Measurements from ENCODE around the gene NPHS1. TPM values are rescaled to one million over a fixed set of nuclear protein-coding genes. Genes with fewer than 3 reads are reported as not detected.
"Not testable (repeated sequence)": the region's sequence is repeated elsewhere in the genome, so short reads cannot be mapped to it uniquely, and the experiment has no call there.

NPHS1 gene
- polyA plus RNA-seq, 4 donors, result 0.06 to 0.52 TPM; not detected in 2

DNA sequence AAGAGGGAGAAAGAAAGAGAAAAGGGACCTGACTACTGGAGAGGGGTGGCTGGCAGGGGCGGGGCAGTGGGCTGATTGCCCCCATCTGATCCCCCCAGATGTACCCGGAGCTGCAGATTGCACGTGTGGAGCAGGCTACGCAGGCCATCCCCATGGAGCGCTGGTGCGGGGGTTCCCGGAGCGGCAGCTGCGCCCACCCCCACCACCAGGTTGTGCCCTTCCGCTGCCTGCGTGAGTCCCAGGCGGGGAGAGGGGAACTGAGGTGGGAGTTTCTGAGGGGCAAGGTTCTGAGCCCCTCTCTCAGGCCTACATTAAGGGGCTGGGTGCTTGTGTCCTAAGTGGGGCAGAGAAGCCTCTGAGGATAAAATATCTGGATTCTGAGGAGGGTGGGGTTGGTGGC is 18.5 kb upstream of the NPHS1 start:
- Histone ChIP-seq H3K9me3 (ENCODE audit: control insufficient read depth in 2 of 2, insufficient read depth in 1 of 2, low read depth in 1 of 2, low read length in 1 of 2) (no peaks in the 10 kb centered on the region), H3K4me3 (ENCODE audit: low read depth in 1 of 3, low read length in 3 of 3) (no peak overlapping the region), H3K27me3 (ENCODE audit: control insufficient read depth in 3 of 3, insufficient read depth in 3 of 3, low read length in 3 of 3) (peaks cover 2 to 45% (median 4%) of the 10 kb centered on the region in 3 donors), H3K27ac (ENCODE audit: low read depth in 1 of 3, low read length in 2 of 3) (no peak overlapping the region), H3K36me3 (ENCODE audit: control insufficient read depth in 3 of 3, insufficient read depth in 2 of 3, low read depth in 1 of 3, low read length in 3 of 3) (no peaks in the 10 kb centered on the region), H3K4me1 (ENCODE audit: control insufficient read depth in 3 of 3, insufficient read depth in 2 of 3, low read depth in 1 of 3, low read length in 2 of 3) (peaks cover 0 to 18% (median 3%) of the 10 kb centered on the region in 3 donors)
- 68 to 76% (median 72%) methylated on average over 10 to 12 of the region's 12 CpGs for WGBS, 3 donors
- FAIRE-seq, result no peak
- DNase-seq, result no peak

DNA sequence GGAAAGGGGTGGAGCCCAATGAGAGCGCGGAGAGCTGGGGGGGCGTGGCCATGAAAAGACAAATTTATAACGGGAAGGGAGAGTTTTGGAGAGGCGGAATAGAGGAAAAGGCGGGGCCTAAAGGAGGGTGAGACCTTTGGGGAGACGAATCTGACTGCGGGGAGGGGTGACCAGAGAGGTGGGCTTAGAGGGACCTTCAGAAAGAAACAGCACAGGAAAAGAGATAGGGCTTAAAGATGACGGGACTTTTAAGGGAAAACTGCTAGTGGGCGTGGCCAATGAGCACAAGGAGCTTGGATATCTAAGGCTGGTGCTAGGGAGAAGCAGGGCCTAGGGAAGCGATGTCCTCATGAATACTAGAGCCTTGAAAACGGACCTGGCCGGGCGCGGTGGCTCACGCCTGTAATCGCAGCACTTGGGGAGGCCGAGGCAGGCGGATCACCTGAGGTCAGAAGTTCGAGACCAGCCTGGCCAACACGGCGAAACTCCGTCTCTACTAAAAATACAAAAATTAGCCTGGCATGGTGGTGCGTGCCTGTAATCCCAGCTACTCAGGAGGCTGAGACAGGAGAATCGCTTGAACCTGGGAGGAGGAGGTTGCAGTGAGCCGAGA is 17.9 kb upstream of the NPHS1 start:
- H3K27me3 ChIP-seq (ENCODE audit: control insufficient read depth in 3 of 3, insufficient read depth in 3 of 3, low read length in 3 of 3), result peaks cover 2 to 49% (median 4%) of the 10 kb centered on the region in 3 donors
- WGBS, 3 donors, result 35 to 41% (median 37%) methylated on average over 26 of the region's 26 CpGs
- peaks cover 0 to 18% (median 3%) of the 10 kb centered on the region in 3 donors for H3K4me1 ChIP-seq (ENCODE audit: control insufficient read depth in 3 of 3, insufficient read depth in 2 of 3, low read depth in 1 of 3, low read length in 2 of 3)
- H3K9me3 ChIP-seq (ENCODE audit: control insufficient read depth in 2 of 2, insufficient read depth in 1 of 2, low read depth in 1 of 2, low read length in 1 of 2); DNase-seq; H3K36me3 ChIP-seq (ENCODE audit: control insufficient read depth in 3 of 3, insufficient read depth in 2 of 3, low read depth in 1 of 3, low read length in 3 of 3); FAIRE-seq; H3K4me3 ChIP-seq (ENCODE audit: low read depth in 1 of 3, low read length in 3 of 3); H3K27ac ChIP-seq (ENCODE audit: low read depth in 1 of 3, low read length in 2 of 3): not testable (repeated sequence)

- Histone ChIP-seq H3K36me3 (ENCODE audit: control insufficient read depth in 3 of 3, insufficient read depth in 2 of 3, low read depth in 1 of 3, low read length in 3 of 3) (no peaks in the 10 kb centered on the region), H3K4me1 (ENCODE audit: control insufficient read depth in 3 of 3, insufficient read depth in 2 of 3, low read depth in 1 of 3, low read length in 2 of 3) (peaks cover 0 to 18% (median 3%) of the 10 kb centered on the region in 3 donors), H3K4me3 (ENCODE audit: low read depth in 1 of 3, low read length in 3 of 3) (peak overlapping the region in 2 of 3 donors; percentile 14 to 29), H3K27me3 (ENCODE audit: control insufficient read depth in 3 of 3, insufficient read depth in 3 of 3, low read length in 3 of 3) (peaks cover 2 to 49% (median 4%) of the 10 kb centered on the region in 3 donors), H3K9me3 (ENCODE audit: control insufficient read depth in 2 of 2, insufficient read depth in 1 of 2, low read depth in 1 of 2, low read length in 1 of 2) (no peaks in the 10 kb centered on the region), H3K27ac (ENCODE audit: low read depth in 1 of 3, low read length in 2 of 3) (peak overlapping the region in 1 of 3 donors; percentile 28)
- FAIRE-seq, result no peak
- peak; percentile 54 to 79 for DNase-seq
- 1 to 3% (median 2%) methylated on average over 47 to 51 of the region's 51 CpGs for WGBS, 3 donors
Measured at GRCh38 chr19:35869327-35870123, 17.2 kb upstream of the NPHS1 start.

- Histone ChIP-seq H3K36me3 (ENCODE audit: control insufficient read depth in 3 of 3, insufficient read depth in 2 of 3, low read depth in 1 of 3, low read length in 3 of 3) (no peaks in the 10 kb centered on the region), H3K9me3 (ENCODE audit: control insufficient read depth in 2 of 2, insufficient read depth in 1 of 2, low read depth in 1 of 2, low read length in 1 of 2) (no peaks in the 10 kb centered on the region), H3K27me3 (ENCODE audit: control insufficient read depth in 3 of 3, insufficient read depth in 3 of 3, low read length in 3 of 3) (peaks cover 2 to 49% (median 4%) of the 10 kb centered on the region in 3 donors), H3K27ac (ENCODE audit: low read depth in 1 of 3, low read length in 2 of 3) (peak overlapping the region in 1 of 3 donors; percentile 28), H3K4me1 (ENCODE audit: control insufficient read depth in 3 of 3, insufficient read depth in 2 of 3, low read depth in 1 of 3, low read length in 2 of 3) (peaks cover 0 to 18% (median 3%) of the 10 kb centered on the region in 3 donors), H3K4me3 (ENCODE audit: low read depth in 1 of 3, low read length in 3 of 3) (peak overlapping the region in 2 of 3 donors; percentile 29 to 39)
- no peak for FAIRE-seq
- 1 to 4% (median 3%) methylated on average over 12 to 15 of the region's 15 CpGs for WGBS, 3 donors
- DNase-seq, result no peak
Measured at GRCh38 chr19:35868823-35869326, 16.6 kb upstream of the NPHS1 start.

DNA sequence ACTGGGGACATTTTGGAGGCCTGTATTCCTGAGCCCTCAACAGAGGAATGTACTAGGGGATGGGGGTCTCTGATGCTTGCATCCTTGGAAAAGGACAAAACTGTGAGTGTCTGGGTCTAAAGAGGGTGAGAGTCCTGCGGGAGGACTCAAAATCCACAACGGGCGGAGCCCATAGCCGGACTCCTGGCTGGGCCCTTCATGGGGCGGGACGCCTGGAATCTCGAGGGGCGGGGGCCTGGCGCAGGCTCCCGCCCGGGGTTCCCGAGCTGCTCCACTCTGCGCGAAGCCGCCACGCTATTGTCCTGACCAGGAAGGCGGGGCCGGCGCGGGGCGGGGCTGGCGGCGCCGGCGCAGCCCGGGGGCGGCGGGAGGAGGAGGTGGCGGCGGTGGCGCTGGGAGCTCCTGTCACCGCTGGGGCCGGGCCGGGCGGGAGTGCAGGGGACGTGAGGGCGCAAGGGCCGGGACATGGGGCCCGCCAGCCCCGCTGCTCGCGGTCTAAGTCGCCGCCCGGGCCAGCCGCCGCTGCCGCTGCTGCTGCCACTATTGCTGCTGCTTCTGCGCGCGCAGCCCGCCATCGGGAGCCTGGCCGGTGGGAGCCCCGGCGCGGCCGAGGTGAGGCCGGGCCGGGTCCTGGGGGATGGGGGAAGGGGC is 16.0 kb upstream of the NPHS1 start, which contains the start of gene APLP1:
Gene APLP1 (plus strand): TSS at position 403 of the 651 bp plus-strand sequence. CDS start 63 bp downstream, at position 466.
- peaks cover 2 to 49% (median 4%) of the 10 kb centered on the region in 3 donors for H3K27me3 ChIP-seq (ENCODE audit: control insufficient read depth in 3 of 3, insufficient read depth in 3 of 3, low read length in 3 of 3)
- H3K27ac ChIP-seq (ENCODE audit: low read depth in 1 of 3, low read length in 2 of 3), result peak within 1 kb of the TSS in 1 of 3 donors; percentile 28
- 1 to 2% (median 1%) methylated on average over 22 to 60 of the region's 60 CpGs for WGBS, 3 donors
- peaks cover 0 to 18% (median 3%) of the 10 kb centered on the region in 3 donors for H3K4me1 ChIP-seq (ENCODE audit: control insufficient read depth in 3 of 3, insufficient read depth in 2 of 3, low read depth in 1 of 3, low read length in 2 of 3)
- H3K36me3 ChIP-seq (ENCODE audit: control insufficient read depth in 3 of 3, insufficient read depth in 2 of 3, low read depth in 1 of 3, low read length in 3 of 3), result no peaks in the 10 kb centered on the region
- DNase-seq (peak; percentile 49 to 77), FAIRE-seq (no peak)
- peak within 1 kb of the TSS in 2 of 3 donors; percentile 29 to 39 for H3K4me3 ChIP-seq (ENCODE audit: low read depth in 1 of 3, low read length in 3 of 3)
- H3K9me3 ChIP-seq (ENCODE audit: control insufficient read depth in 2 of 2, insufficient read depth in 1 of 2, low read depth in 1 of 2, low read length in 1 of 2), result no peaks in the 10 kb centered on the region

DNA sequence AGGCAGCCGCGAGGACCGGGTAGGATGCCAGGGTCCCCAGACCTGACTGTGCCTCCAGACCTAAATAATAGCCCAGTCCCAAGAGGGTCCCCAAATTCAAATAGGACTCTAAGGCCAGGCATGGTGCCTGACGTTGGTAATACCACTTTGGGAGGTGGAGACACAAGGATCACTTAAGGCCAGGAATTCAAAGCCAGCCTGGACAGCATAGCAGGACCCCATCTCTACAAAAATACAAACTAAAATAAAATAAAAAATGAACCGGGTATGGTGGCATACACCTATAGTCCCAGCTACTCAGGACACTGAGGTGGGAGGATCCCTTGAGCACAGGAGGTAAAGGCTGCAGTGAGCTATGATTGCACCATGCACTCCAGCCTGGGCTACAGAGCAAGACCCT is 10.7 kb upstream of the NPHS1 start:
- H3K27ac ChIP-seq (ENCODE audit: low read depth in 1 of 3, low read length in 2 of 3), result no peak overlapping the region
- no peaks in the 10 kb centered on the region for H3K36me3 ChIP-seq (ENCODE audit: control insufficient read depth in 3 of 3, insufficient read depth in 2 of 3, low read depth in 1 of 3, low read length in 3 of 3)
- peaks cover 0 to under 1% (median 0%) of the 10 kb centered on the region in 3 donors for H3K4me1 ChIP-seq (ENCODE audit: control insufficient read depth in 3 of 3, insufficient read depth in 2 of 3, low read depth in 1 of 3, low read length in 2 of 3)
- H3K9me3 ChIP-seq (ENCODE audit: control insufficient read depth in 2 of 2, insufficient read depth in 1 of 2, low read depth in 1 of 2, low read length in 1 of 2), result peaks cover 0 to 5% of the 10 kb centered on the region in 2 donors
- WGBS, 3 donors, result 76 to 92% (median 84%) methylated on average over 5 of the region's 5 CpGs
- DNase-seq, result no peak
- FAIRE-seq, result no peak
- peaks cover 0 to 63% (median 24%) of the 10 kb centered on the region in 3 donors for H3K27me3 ChIP-seq (ENCODE audit: control insufficient read depth in 3 of 3, insufficient read depth in 3 of 3, low read length in 3 of 3)
- no peak overlapping the region for H3K4me3 ChIP-seq (ENCODE audit: low read depth in 1 of 3, low read length in 3 of 3)

DNA sequence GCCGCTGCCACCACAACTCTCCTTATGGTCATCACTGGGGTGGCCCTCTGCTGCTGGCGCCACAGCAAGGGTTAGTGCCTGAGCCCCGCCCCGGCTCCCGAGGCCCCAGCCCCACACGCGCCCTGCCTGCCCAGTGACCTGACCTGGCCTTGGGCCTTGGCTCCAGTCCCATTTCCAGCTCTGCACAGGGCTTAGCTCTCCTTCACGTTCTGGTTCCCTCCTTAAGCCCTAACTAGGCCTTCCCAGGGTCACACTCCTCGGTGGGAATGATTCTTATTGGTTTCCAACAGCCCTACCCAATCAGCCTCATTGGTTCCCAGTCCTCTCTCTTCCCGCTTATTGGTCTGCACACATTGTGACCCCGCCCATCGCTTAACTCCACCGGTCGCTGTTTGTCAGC is 10.2 kb upstream of the NPHS1 start:
- H3K9me3 ChIP-seq (ENCODE audit: control insufficient read depth in 2 of 2, insufficient read depth in 1 of 2, low read depth in 1 of 2, low read length in 1 of 2), result peaks cover 0 to 5% of the 10 kb centered on the region in 2 donors
- no peaks in the 10 kb centered on the region for H3K36me3 ChIP-seq (ENCODE audit: control insufficient read depth in 3 of 3, insufficient read depth in 2 of 3, low read depth in 1 of 3, low read length in 3 of 3)
- H3K27me3 ChIP-seq (ENCODE audit: control insufficient read depth in 3 of 3, insufficient read depth in 3 of 3, low read length in 3 of 3), result peaks cover 0 to 62% (median 20%) of the 10 kb centered on the region in 3 donors
- no peak overlapping the region for H3K4me3 ChIP-seq (ENCODE audit: low read depth in 1 of 3, low read length in 3 of 3)
- H3K4me1 ChIP-seq (ENCODE audit: control insufficient read depth in 3 of 3, insufficient read depth in 2 of 3, low read depth in 1 of 3, low read length in 2 of 3), result no peaks in the 10 kb centered on the region
- no peak overlapping the region for H3K27ac ChIP-seq (ENCODE audit: low read depth in 1 of 3, low read length in 2 of 3)
- WGBS, 3 donors, result 69 to 80% (median 71%) methylated on average over 14 of the region's 14 CpGs
- FAIRE-seq, result no peak
- no peak for DNase-seq

- Histone ChIP-seq H3K9me3 (ENCODE audit: control insufficient read depth in 2 of 2, insufficient read depth in 1 of 2, low read depth in 1 of 2, low read length in 1 of 2) (peaks cover 0 to 5% of the 10 kb centered on the region in 2 donors), H3K36me3 (ENCODE audit: control insufficient read depth in 3 of 3, insufficient read depth in 2 of 3, low read depth in 1 of 3, low read length in 3 of 3) (no peaks in the 10 kb centered on the region), H3K27me3 (ENCODE audit: control insufficient read depth in 3 of 3, insufficient read depth in 3 of 3, low read length in 3 of 3) (peaks cover 3 to 69% (median 25%) of the 10 kb centered on the region in 3 donors), H3K4me3 (ENCODE audit: low read depth in 1 of 3, low read length in 3 of 3) (no peak overlapping the region), H3K4me1 (ENCODE audit: control insufficient read depth in 3 of 3, insufficient read depth in 2 of 3, low read depth in 1 of 3, low read length in 2 of 3) (peaks cover 0 to 4% (median 0%) of the 10 kb centered on the region in 3 donors), H3K27ac (ENCODE audit: low read depth in 1 of 3, low read length in 2 of 3) (no peak overlapping the region)
- FAIRE-seq, result no peak
- 46 to 54% (median 54%) methylated on average over 18 to 19 of the region's 19 CpGs for WGBS, 3 donors
- no peak for DNase-seq
Measured at GRCh38 chr19:35861640-35862160, 9.4 kb upstream of the NPHS1 start.

All from small intestine (tissue), 7 donors.